Activated naive CD4-positive, alpha-beta T cell (primary cell): Measurements from ENCODE around the gene TDP1.

Experiments
- DNase-seq, 4 experiments: peaks; one replicate each; lab custom pipeline; 2025; lab: John Stamatoyannopoulos, UW

The TDP1 gene

DNA sequence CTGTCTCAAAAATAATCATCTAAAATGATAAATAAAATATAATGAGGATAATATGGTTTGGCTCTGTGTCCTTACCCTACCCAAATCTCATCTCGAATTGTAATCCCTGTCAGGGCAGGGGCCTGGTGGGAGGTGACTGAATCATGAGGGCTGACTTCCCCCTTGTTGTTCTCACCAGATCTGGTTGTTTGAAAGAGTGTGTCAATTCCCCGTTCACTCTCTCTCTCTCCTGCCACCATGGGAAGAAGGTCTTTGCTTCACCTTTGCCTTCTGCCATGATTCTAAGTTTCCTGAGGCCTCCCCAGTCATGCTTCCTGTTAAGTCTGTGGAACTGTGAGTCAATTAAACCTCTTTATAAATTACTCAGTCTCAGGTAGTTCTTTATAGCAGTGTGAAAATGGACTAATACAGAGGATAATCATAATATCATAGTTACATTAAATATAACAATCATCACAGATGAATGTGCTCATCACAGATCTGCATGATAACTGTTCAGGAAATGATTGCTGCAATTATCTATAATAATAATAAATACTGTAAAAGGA is 13.8 kb upstream of the TDP1 start:
- DNase-seq, result no peak

DNA sequence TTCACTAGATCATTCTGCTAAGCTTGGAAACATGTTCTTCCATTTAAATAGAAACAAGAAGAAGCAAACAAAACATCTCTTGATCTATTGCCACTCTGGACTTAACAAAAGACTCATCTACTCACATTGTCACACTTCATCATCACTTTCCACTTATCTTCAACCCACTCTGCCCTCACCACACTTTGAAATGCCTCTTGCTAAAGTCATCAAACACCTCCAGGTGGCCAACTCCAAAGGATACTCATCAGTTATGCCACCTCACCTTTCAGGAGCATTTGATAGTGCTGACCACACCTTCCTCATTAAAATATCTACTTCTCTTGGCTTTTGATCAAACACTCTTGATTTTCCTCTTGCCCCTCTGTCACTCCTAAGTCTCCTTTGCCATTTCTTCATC is 8.4 kb upstream of the TDP1 start:
- no peak for DNase-seq

DNA sequence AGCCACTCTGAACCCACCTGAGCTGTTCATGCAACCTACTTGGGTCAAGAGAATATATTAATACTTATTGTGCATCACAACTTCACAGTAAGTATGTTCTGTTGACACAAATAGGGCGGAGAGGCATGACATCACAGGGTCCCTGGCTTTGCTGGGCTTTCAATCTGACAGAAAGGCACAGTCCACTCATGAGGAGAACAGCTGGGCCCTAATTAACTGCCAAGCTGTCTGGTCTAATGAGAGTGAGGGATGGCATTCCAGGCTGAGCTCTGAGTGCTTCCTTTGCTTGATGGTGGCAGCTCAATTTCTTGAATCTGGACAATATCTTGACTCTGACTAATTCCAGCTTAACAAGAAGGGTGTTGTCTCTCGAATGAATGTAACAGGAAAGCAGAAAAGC is 3.2 kb upstream of the TDP1 start:
- no peak for DNase-seq

DNA sequence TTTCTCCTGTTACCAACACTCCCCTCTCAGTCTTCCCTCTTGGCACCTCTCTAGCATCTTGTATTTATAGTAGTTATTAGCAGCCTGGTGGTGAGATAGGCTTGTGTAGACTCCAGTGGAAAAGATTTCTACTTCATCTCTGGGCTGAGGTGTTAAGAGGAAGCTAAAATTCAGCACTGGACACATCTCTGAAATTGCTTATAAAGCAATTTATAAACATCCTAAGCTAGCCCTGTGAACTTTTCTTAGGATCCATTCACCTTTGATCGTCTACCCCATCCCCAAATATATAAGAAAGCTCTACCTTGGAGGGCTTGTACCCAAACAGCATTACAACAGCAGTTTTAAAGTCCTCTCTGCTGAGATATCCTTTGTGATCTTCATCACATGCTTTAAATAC is 2.1 kb upstream of the TDP1 start:
- DNase-seq, result no peak

DNA sequence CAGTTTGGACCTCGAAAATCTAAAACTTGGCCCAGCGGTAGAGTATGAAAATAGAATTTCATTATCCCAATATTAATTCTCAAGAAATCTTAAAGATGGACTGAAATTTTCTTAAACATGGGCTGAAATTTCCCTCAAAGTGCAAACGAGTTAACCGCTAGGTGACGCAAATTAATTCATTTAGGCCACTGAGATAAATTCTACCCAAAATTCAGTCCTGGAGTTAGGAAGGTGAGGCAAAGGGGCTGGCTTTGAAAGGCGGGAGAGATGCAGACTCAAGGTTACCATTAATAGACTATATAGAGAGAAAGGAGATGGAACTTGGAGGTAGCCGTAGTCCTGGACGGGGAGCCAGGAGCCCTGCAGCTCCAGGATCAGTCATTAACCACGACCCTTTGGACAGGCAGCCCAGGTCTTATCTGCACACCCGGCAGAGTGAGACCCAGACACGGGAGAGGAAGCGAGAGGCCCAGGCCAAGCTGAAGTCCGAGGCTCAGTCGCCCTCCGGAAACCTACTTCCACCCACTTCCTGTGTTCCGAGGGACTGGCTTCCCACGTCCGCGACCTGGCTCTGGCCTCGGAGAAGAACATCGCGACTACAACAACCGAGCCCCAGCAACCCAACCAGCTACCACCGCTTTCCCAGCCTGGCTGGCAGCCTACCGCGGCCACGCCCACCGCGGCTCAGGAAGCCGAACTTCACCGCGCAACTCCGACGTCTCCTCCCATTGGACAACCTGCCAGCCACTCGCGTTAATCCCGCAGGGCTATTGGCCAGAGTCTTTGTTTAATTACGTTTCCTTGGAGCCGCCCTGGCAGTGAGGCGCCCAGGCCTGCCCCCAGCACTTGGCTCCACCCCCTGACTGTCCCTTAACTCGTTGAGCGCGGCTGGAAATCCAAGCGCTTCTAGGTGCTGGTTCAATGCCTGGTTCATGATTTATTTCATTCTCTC is 1.4 kb upstream of the TDP1 start, which contains the start of gene EFCAB11:
Gene EFCAB11, minus strand, starts transcription at position 661 of the 952 bp plus-strand sequence. Its CDS starts 70 bp downstream, at position 591.
- DNase-seq, result peak; percentile 79 to 90 (median 85)

DNA sequence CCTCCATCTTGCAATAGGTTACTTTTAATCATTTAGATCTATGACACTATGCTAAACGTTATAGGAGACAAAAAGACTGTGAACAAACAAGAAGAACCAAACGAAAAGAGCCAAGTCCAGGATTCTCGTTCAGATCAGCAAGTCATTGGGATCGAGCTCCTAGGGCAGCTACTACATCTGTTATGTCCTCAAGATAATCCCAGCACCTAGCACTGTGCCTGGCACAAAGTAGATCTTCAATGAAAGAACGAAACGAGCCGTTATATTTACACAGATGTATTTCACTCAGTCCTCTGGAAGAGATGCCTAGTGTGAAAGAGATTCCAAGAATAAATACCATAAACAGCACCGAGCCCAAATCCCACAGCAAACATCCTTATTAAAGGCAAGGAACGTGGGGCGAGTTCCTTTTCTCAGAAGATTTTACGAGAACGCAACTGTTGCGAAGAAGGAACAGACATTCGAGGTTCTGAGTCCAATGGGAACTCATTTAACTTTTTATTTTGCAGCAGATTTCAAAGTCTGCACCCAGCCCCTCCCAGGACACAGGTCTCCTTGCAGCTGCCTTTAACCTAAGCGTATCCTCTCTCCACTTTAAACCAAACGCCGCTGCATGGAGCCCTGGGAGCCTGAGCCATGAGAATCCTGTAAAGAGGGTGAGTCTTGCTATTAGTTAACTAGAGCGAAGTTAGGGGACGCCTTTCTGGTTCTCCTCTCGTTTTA is 544 bp upstream of the TDP1 start:
- no peak for DNase-seq

DNA sequence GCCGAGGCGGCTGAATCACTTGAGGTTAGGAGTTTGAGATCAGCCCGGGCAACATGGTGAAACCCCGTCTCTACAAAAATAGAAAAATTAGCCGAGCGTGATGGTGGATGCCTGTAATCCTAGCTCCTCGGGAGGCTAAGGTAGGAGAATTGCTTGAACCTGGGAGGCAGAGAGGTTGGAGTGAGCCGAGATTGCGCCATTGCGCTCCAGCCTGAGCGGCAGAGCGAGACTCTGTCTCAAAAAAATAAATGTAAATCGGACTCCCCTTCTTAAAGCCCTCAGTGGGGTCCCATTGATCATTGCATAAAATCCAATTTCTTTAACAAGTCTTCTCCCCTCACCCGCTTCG is 908 bp downstream of the TDP1 start:
- DNase-seq, result no peak

DNA sequence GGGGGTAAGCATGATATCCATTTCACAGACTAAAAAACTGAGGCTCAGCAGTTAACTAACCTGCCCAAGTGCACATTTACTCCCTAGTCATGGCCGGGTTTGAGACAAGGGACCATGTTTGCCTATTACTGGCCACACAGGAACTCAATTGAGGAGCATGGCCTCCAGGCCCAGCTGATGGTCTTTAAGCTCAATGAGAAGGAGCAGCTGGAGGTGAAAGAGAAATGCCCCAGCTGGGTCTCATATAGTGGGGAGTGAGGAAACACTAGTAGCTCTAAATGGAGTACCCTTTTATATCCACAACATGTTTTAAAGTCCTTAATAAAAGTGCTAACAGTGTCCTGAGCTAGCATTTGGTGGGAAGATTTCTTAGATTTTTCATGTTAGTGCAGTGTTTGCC is 1.6 kb downstream of the TDP1 start:
- no peak for DNase-seq

DNA sequence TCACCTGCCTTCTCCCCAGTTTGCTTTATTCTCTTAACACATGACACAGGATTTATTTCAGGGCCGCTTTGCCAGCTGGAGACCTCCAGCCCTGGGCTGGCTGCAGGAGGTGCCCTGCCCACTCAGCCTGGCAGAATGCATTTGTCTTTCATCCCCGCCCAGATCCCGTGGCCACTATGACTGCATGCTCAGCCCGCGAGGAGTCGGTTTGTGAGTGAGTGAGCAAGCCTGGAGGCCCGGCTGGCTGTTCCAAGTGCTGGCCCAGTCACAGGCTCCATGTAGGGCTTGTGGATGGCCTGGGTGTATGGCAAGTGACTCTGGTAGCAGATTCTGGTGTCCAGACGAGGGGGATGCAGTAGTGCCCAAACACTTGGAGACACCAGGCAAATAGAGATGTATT is 2.1 kb downstream of the TDP1 start:
- peak in 1 of 4 experiments; percentile 3 for DNase-seq

DNA sequence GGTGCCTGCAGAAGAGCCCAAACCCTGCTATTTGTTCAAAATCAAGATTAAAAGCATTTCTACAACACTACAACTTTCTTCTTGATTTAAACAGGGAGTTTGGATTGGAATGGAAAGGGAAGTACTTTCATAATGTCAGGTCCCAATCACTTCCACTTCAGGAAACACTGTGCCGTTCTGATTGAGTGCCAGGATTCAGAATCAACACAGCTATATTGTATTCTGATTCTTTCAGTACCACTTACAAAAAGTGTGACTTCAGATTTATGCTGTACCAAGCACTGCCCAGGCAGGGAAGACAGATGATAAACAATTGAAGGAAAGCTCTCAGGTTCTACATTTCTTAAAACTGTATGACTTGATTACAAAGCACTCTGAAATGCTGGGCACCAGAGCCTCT is 3.2 kb downstream of the TDP1 start:
- no peak for DNase-seq

DNA sequence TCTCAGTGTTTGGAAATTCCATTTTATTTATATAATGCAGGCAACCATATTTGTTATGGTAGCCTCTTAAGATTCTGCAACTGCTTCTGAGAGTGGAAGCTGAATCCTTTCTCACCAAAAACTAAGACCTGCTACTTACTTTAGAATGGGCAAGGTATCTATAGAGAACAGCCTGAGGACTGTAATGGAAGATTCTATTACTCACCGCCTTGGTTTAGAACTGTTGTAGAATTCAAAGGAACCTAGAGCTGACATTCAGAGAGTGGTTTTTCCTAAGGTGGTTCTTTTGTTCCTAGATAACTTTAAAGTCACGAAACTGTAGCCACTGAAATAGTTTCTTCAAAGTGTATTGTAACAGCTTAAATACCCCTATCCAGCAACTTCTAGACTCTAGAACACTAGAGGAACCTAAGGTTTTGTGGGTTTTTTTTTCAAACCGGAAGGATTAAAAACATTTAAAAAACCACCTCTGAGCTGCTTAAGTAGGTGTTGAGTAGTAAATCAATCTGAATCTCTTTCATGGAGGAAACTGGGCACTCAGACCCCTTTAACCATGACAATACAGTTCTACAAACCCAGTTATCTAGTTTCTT is 4.2 kb downstream of the TDP1 start:
- no peak for DNase-seq

DNA sequence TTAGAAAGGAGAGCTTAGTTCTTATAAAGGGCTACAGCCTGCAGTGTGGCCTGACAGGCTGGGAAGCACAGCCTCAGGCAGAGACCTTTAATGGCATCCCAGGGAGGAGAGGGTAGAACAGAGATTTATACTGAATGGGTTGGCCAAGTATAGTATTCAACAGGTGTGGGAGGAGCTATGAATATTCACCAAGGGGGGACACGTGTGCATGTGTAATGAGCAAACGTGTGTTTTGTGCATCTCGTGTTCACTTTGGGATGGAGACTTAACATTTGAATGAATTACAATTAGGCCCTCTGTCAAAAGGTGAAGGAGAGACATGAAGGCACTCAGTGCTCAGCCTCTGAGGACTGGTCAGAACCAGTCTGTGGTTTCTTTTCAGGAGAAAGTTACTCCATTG is 5.2 kb downstream of the TDP1 start:
- no peak for DNase-seq

DNA sequence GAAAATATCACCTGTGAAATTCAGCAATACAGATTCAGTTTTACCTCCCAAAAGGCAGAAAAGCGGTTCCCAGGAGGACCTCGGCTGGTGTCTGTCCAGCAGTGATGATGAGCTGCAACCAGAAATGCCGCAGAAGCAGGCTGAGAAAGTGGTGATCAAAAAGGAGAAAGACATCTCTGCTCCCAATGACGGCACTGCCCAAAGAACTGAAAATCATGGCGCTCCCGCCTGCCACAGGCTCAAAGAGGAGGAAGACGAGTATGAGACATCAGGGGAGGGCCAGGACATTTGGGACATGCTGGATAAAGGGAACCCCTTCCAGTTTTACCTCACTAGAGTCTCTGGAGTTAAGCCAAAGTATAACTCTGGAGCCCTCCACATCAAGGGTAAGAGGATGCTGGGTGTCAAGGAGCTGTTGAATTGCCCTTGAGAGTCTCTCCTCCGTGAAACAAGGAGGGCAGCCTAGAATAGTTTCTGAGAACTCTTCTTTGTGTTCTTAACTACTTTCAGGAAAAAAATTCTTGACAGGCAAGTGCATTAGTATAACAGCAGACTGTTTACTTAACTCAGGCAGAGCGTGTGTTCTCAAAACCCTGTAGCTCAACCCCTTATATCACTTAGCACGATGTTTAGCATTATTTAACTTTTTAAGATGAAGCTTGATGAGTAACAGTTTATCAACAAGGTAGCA is 7.7 kb downstream of the TDP1 start:
- no peak for DNase-seq

DNA sequence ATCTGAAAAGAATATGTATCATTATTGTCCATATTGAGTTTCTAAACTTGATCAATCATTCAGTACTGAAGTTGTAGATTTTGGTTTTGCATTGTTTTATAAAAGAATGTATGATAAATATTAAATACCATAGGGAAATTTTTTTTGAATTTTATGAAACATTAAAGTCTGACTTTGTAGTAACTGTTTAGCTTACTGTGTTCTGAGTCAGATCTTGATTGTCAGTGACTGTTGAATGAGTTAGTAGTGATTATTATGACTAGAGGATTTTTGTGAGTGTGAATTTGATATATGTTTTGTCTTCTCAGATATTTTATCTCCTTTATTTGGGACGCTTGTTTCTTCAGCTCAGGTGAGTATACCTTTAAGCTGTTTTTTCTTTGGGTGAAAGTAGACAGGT is 10.1 kb downstream of the TDP1 start:
- DNase-seq, result no peak

DNA sequence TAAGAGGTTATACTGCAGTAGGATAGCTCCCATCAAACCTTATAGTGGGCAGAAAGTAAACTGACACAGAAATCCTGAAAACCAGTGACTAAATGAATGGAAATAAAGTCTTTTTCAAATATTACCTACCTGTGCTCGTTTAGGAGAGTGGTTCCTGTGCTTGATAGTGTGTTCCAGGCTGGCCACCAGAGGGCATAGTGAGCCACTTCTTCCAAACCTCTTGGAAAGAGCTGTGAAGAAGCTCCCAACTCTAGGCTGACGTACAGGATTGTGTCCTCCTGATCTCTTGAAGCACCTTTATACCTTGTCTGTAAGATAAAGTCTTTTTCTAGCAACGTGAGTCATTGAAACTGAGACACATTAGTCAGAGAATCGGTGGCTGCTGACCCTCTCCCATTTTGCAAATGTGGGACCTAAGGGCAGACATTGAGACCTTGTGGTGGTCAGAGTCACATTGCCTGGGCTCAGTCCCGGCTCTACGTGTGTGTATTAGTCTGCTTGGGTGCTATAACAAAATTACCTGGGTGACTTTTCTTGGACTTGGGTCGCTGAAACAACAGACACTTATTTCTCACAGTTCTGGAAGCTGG is 17.6 kb downstream of the TDP1 start:
- DNase-seq, result peak in 3 of 4 experiments; percentile 4 to 23 (median 9)

DNA sequence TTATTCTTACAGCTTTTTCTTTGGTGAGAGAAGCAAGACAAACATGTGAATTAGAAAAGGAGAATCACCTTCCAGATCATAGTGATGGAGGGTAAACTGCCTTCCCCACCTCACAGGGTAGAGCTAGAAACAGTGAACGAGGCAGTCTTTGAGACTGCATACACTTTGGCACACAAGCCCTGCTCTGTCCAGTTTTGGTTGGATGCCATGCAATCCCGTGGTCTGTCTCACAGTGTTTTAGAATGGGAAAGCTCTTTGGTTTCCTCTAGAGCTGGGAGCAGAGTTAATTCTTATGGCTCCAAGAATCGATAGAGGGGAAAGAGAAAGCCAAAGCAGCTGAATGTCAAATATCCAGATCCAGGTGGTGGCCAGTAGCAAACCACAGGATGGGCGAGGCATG is 21.9 kb downstream of the TDP1 start:
- DNase-seq, result no peak

DNA sequence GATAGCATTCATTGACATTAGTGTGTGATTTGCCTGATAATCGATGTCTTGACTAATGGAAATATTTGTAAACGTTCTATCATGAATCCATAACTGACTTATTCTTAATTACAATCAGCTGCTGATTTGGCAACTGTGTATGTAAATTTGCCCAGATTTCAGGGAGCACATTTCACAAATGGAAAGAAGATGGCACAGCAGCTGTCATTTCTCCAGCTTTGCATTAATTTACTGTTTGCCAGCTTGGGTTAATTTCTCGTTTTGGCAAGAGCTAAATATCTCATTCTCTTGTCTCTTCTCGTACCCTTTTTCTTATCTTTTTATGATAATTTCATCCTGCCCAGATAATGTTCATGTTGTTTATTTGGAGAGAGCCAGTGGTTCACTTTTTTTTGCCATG is 22.9 kb downstream of the TDP1 start:
- DNase-seq, result no peak

DNA sequence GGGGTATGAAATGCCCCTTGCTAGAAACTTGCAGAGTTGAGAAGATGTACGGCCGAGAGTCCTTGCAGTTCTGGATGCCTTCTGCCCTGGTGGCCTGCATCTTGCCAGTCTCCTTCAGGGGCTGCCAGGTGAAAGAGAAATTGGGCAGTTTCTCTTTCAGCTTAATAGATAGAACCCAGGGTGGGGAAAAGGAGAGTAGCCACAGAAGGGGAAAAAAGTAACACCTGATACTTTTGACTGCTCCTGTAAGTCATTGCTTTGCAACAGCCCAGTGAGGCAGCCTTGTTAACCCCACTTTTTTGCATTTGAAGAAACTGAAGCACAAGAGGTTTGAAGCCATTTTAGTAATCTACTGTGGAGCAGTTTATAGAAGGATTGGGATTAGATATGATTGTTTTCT is 27.6 kb downstream of the TDP1 start:
- no peak for DNase-seq

DNA sequence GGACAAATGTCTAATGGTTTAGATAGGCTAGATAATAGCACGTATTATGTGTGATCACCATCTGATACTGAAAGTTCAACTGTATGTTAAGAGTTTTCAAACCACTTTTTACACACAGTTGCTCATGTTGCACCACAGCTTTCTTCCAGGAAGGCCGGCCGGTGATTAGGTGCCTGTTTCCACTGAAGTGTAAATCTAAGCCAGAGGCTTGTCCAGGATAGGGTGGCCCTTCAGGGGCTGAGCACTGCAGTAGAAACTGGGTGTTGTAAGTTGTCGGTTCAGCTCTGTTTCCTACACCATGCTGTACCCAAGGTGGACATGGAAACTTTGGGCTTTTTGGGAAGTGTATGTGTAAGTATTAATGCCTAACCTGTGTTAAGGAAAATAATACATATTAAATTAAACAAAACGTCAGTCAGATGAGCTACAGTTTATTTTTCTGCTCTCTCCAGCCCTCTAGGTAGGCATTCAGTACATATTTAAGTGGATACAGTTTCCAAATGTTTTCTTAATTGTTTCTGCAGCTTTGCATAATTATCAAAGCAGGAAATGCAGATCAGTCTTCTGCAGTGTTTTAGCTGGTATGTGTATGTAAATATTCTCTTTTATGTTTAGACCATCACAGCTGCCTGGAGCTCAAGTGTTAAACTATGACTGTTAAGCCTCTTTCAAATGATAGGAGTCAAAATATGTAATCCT is 30.9 kb downstream of the TDP1 start:
- no peak for DNase-seq

DNA sequence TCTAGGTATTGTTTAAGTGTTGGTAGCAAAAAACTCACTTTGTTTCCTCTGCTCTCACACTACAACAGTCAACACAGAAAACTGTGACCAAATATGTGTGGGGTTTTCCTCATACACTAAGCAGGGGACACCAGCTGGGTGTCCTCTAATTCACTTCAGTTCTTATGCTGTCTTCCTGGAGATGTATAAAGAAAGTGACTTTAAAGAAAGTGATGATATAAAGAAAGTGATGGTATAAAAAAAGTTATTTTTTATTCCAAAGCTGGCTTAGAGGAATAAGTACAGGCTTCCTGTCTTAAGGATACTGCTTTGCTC is 31.4 kb downstream of the TDP1 start:
- no peak for DNase-seq

DNA sequence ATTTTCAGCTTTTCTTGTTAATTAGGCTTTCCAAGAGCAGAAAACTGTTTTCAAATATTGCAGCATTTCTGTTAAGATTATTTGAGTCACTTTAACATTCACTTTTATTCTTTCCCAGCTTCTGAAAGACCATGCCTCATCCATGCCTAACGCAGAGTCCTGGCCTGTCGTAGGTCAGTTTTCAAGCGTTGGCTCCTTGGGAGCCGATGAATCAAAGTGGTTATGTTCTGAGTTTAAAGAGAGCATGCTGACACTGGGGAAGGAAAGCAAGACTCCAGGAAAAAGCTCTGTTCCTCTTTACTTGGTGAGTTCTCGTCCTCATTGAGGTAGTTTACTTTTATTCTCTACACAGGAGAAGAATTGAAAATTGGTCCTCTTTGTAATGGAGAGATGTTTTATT is 33.1 kb downstream of the TDP1 start:
- no peak for DNase-seq
